ENCODE data around the gene SCN2B.

GRCh38 chr11:118186346-118187107 lies 10.1 kb upstream of the SCN2B start:
- TF ChIP-seq CTCF (IDR thresholded peaks at IDR 0.05; ENCODE audit: insufficient read depth, low read length) (no peak), SPI1 (IDR thresholded peaks at IDR 0.05; ENCODE audit: borderline replicate concordance, low read depth) (peak; percentile 99), POLR2AphosphoS5 (IDR thresholded peaks at IDR 0.05; ENCODE audit: low read depth) (no peak; the same call in 1 of the 2 replicates), GABPA (IDR thresholded peaks at IDR 0.05; ENCODE audit: low read depth) (peak; percentile 28; the same call in 1 of the 2 replicates)
- TF ChIP-seq, protein P1, sequence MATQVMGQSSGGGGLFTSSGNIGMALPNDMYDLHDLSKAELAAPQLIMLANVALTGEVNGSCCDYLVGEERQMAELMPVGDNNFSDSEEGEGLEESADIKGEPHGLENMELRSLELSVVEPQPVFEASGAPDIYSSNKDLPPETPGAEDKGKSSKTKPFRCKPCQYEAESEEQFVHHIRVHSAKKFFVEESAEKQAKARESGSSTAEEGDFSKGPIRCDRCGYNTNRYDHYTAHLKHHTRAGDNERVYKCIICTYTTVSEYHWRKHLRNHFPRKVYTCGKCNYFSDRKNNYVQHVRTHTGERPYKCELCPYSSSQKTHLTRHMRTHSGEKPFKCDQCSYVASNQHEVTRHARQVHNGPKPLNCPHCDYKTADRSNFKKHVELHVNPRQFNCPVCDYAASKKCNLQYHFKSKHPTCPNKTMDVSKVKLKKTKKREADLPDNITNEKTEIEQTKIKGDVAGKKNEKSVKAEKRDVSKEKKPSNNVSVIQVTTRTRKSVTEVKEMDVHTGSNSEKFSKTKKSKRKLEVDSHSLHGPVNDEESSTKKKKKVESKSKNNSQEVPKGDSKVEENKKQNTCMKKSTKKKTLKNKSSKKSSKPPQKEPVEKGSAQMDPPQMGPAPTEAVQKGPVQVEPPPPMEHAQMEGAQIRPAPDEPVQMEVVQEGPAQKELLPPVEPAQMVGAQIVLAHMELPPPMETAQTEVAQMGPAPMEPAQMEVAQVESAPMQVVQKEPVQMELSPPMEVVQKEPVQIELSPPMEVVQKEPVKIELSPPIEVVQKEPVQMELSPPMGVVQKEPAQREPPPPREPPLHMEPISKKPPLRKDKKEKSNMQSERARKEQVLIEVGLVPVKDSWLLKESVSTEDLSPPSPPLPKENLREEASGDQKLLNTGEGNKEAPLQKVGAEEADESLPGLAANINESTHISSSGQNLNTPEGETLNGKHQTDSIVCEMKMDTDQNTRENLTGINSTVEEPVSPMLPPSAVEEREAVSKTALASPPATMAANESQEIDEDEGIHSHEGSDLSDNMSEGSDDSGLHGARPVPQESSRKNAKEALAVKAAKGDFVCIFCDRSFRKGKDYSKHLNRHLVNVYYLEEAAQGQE (IDR thresholded peaks at IDR 0.05; ENCODE audit: insufficient replicate concordance, low read depth) = no peak
